ENCODE results near the gene ACTR1A.

ACTR1A gene

DNA sequence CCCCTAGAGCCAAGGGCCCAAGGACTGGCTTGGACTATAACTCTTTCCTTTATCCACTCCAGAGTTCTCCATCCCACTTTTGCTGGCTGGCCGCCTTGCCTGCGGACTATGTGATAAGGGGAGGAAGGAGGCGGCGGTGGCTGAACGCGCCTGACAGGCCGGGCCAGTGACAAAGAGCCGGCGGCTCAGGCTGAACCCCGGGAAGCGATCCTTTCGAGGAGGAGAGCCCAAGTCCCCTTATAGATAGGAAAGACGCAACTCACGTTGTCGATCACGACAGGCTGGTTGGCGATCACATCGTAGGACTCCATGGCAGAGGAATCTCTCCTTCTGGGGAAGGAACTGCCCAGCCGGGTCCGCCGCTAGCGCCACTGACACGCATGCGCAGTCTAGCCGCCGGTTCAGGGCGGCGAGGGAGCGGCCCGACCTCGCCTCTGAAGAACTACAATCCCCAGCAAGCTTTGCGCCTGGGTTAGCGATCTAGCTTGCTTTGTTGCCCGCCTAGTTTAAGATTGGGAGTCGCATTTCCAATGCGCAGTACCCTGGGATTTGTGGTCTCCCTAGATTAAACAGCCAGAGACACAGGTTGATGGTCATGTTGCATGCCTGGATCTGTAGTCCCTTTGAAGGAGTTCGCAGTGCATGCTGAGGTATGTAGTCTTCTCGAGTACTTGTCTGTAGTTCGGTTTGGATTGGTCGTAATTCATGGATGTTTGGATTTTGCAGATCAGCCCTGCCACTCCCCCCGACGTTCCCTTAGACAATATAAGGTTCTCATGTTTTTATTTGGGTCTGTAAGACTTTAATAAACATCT lies at the start of gene ACTR1A:
Gene ACTR1A, minus strand, starts transcription at position 376 of the 815 bp plus-strand sequence. Its CDS starts 65 bp downstream, at position 311.
- Histone ChIP-seq H3K9me3 (ENCODE audit: control insufficient read depth in 1 of 2, low read length in 2 of 2) (no peaks in the 10 kb centered on the region), H3K27ac (ENCODE audit: low read length) (peak within 1 kb of the TSS; percentile 93)

GRCh38 chr10:102550636-102551210 lies 48.2 kb upstream of the ACTR1A start:
- H3K27ac ChIP-seq (ENCODE audit: low read length) = no peak overlapping the region
- H3K4me1 ChIP-seq (ENCODE audit: control insufficient read depth in 1 of 2, insufficient read depth in 2 of 2, low read length in 2 of 2) = peaks cover 0 to 15% of the 10 kb centered on the region in 2 donors
- no peaks in the 10 kb centered on the region for H3K9me3 ChIP-seq (ENCODE audit: control insufficient read depth in 1 of 2, low read length in 2 of 2)
- peaks cover 10 to 17% of the 10 kb centered on the region in 2 donors for H3K36me3 ChIP-seq (ENCODE audit: control insufficient read depth in 1 of 2, insufficient read depth in 2 of 2, low read length in 2 of 2)
- H3K27me3 ChIP-seq (ENCODE audit: low read depth, low read length) = no peaks in the 10 kb centered on the region
- no peak overlapping the region for H3K4me3 ChIP-seq (ENCODE audit: low read depth in 1 of 2, low read length in 2 of 2)

More for the DNA sequence above, at the start of gene ACTR1A:
- Histone ChIP-seq H3K36me3 (ENCODE audit: control insufficient read depth in 1 of 2, insufficient read depth in 2 of 2, low read length in 2 of 2) (peaks cover 0 to 3% of the 10 kb centered on the region in 2 donors), H3K4me1 (ENCODE audit: control insufficient read depth in 1 of 2, insufficient read depth in 2 of 2, low read length in 2 of 2) (peaks cover 5 to 47% of the 10 kb centered on the region in 2 donors), H3K27me3 (ENCODE audit: low read depth, low read length) (no peaks in the 10 kb centered on the region), H3K4me3 (ENCODE audit: low read depth in 1 of 2, low read length in 2 of 2) (peak within 1 kb of the TSS; percentile 93 to 95)

DNA sequence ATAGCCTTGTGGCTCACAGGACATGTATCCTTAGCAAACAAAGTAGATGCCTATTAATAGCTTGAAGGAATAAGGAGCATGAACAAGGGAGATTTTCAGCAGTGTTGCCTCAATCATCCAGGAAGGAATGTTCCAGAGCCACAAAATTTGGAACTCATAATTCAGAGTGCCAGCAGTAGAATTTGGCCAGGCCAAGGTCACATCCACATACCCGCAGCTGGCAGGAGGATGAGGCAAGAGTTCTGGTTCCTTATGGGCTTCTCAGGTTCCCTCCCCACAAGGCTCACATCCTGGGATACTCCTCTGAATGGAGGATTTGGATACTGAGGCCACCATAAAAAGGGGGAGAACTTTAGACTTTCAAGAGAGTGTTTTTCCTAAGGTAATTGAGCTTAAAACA lies 47.0 kb upstream of the ACTR1A start:
- peaks cover 0 to 15% of the 10 kb centered on the region in 2 donors for H3K4me1 ChIP-seq (ENCODE audit: control insufficient read depth in 1 of 2, insufficient read depth in 2 of 2, low read length in 2 of 2)
- no peak overlapping the region for H3K27ac ChIP-seq (ENCODE audit: low read length)
- no peaks in the 10 kb centered on the region for H3K27me3 ChIP-seq (ENCODE audit: low read depth, low read length)
- H3K9me3 ChIP-seq (ENCODE audit: control insufficient read depth in 1 of 2, low read length in 2 of 2) = no peaks in the 10 kb centered on the region
- H3K36me3 ChIP-seq (ENCODE audit: control insufficient read depth in 1 of 2, insufficient read depth in 2 of 2, low read length in 2 of 2) = peaks cover 10 to 17% of the 10 kb centered on the region in 2 donors
- no peak overlapping the region for H3K4me3 ChIP-seq (ENCODE audit: low read depth in 1 of 2, low read length in 2 of 2)

DNA sequence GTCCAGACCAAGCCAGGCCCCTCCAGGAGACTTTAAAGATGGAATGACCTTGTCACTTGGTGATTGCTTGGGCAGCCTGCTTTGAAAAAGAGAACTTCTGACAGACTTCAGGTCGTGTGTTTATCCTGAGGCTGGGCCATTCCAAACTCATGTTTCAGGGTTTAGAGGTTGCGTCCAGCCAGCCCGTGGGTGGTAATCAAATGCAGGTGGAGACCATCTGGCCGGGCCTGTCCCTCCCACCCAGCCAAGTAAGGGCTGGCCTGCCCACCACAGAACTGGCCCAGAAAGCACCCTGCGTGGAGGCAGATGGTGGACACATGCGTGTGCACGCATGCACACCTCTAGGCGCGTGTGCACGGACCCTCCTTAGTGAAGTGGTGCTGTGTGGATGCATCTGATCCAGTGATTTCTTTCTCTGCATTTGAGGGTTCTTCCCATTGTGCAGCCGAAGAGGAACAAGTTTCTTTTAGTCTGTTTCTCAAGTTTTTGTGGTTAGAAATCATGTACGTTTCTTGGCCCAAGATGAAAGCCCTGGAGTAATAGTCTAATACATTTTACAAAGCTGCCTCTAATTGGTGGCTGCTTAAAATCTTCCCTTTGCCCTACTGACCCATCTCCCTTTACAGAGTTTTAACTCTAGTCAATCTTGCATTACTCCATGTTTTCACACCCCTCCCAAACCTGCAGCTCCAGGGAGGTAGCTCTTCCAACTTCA lies 44.3 kb upstream of the ACTR1A start:
- Histone ChIP-seq H3K27ac (ENCODE audit: low read length) (no peak overlapping the region), H3K27me3 (ENCODE audit: low read depth, low read length) (no peaks in the 10 kb centered on the region), H3K36me3 (ENCODE audit: control insufficient read depth in 1 of 2, insufficient read depth in 2 of 2, low read length in 2 of 2) (peaks cover 10 to 13% of the 10 kb centered on the region in 2 donors), H3K4me3 (ENCODE audit: low read depth in 1 of 2, low read length in 2 of 2) (no peak overlapping the region), H3K4me1 (ENCODE audit: control insufficient read depth in 1 of 2, insufficient read depth in 2 of 2, low read length in 2 of 2) (peaks cover 0 to 15% of the 10 kb centered on the region in 2 donors), H3K9me3 (ENCODE audit: control insufficient read depth in 1 of 2, low read length in 2 of 2) (no peaks in the 10 kb centered on the region)

GRCh38 chr10:102545997-102546396 lies 43.5 kb upstream of the ACTR1A start:
- H3K9me3 ChIP-seq (ENCODE audit: control insufficient read depth in 1 of 2, low read length in 2 of 2) = no peaks in the 10 kb centered on the region
- H3K36me3 ChIP-seq (ENCODE audit: control insufficient read depth in 1 of 2, insufficient read depth in 2 of 2, low read length in 2 of 2) = peaks cover 10 to 11% of the 10 kb centered on the region in 2 donors
- no peak overlapping the region for H3K4me3 ChIP-seq (ENCODE audit: low read depth in 1 of 2, low read length in 2 of 2)
- H3K4me1 ChIP-seq (ENCODE audit: control insufficient read depth in 1 of 2, insufficient read depth in 2 of 2, low read length in 2 of 2) = peaks cover 0 to 15% of the 10 kb centered on the region in 2 donors
- no peak overlapping the region for H3K27ac ChIP-seq (ENCODE audit: low read length)
- no peaks in the 10 kb centered on the region for H3K27me3 ChIP-seq (ENCODE audit: low read depth, low read length)

DNA sequence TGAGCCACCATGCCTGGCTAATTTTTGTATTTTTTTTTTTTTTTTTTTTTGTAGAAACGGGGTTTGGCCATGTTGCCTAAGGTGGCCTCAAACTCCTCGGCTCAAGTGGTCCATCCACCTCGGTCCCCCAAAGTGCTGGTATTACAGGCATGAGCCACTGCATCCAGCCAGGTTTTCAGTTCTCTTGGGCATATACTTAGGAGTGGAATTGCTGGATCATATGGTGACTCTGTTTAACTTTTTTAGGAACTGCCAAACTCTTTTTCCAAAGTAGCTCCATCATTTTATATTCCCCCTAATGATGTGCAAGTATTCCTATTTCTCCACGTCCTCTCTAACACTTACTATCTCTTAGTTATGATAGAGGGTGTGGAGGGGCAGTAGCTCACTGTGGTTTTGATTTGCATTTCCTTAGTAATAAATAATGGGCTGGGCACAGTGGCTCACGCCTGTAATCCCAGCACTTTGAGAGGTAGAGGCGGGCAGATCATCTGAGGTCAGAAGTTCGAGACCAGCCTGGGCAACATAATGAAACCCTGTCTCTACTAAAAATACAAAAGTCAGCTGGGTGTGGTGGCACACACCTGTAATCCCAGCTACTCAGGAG lies 42.9 kb upstream of the ACTR1A start:
- no peaks in the 10 kb centered on the region for H3K9me3 ChIP-seq (ENCODE audit: control insufficient read depth in 1 of 2, low read length in 2 of 2)
- H3K27me3 ChIP-seq (ENCODE audit: low read depth, low read length) = no peaks in the 10 kb centered on the region
- no peak overlapping the region for H3K4me3 ChIP-seq (ENCODE audit: low read depth in 1 of 2, low read length in 2 of 2)
- H3K27ac ChIP-seq (ENCODE audit: low read length) = no peak overlapping the region
- peaks cover 5 to 7% of the 10 kb centered on the region in 2 donors for H3K36me3 ChIP-seq (ENCODE audit: control insufficient read depth in 1 of 2, insufficient read depth in 2 of 2, low read length in 2 of 2)
- peaks cover 0 to 15% of the 10 kb centered on the region in 2 donors for H3K4me1 ChIP-seq (ENCODE audit: control insufficient read depth in 1 of 2, insufficient read depth in 2 of 2, low read length in 2 of 2)

DNA sequence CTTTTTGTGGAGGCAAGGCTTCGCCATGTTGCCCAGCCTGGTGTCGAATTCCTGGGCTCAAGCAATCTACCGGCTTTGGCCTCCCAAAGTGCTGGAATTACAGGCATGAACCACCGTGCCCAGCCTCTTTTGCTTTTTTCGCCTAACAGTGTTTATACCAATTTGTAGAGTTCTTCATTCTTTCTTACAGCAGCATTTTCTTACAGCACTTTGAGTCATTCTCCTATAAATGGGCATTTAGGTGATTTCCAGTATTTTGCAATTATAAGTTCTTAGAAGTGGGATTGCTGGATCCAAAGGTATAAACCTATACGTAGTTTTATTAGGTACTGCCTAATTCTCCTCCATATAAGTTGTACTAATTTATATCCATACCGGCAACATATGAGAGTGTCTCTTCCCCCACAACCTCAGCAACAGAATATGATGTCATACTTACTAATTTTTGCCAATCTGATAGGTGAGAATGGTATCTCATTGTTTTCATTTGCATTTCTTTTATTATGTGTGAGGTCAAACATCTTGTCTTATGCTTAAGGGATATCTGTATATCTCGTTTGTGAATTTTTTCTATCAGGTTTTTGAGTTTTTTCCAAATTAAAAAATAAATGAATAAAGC lies 40.4 kb upstream of the ACTR1A start:
- H3K27ac ChIP-seq (ENCODE audit: low read length) = no peak overlapping the region
- H3K27me3 ChIP-seq (ENCODE audit: low read depth, low read length) = no peaks in the 10 kb centered on the region
- H3K4me1 ChIP-seq (ENCODE audit: control insufficient read depth in 1 of 2, insufficient read depth in 2 of 2, low read length in 2 of 2) = peaks cover 0 to 15% of the 10 kb centered on the region in 2 donors
- H3K4me3 ChIP-seq (ENCODE audit: low read depth in 1 of 2, low read length in 2 of 2) = no peak overlapping the region
- H3K36me3 ChIP-seq (ENCODE audit: control insufficient read depth in 1 of 2, insufficient read depth in 2 of 2, low read length in 2 of 2) = no peaks in the 10 kb centered on the region
- H3K9me3 ChIP-seq (ENCODE audit: control insufficient read depth in 1 of 2, low read length in 2 of 2) = no peaks in the 10 kb centered on the region

DNA sequence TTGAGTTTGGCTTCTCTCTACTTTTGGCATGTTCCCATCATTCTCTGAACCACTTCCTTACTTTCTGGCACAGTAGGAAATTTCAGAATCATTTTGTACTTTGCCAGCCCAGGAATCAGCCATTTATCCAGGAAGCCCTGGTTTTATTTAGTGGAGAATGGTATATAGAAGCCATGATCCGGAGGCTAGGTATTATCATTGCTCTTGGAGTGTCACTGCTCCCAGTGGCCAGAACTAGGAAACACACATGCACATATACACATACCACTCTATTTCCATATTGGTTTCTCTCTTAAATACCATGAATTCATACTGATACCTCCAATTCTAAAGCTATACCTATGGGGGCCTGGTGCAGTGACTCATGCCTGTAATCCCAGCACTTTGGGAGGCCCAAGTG lies 37.5 kb upstream of the ACTR1A start:
- H3K36me3 ChIP-seq (ENCODE audit: control insufficient read depth in 1 of 2, insufficient read depth in 2 of 2, low read length in 2 of 2) = no peaks in the 10 kb centered on the region
- no peak overlapping the region for H3K4me3 ChIP-seq (ENCODE audit: low read depth in 1 of 2, low read length in 2 of 2)
- H3K9me3 ChIP-seq (ENCODE audit: control insufficient read depth in 1 of 2, low read length in 2 of 2) = no peaks in the 10 kb centered on the region
- H3K27me3 ChIP-seq (ENCODE audit: low read depth, low read length) = no peaks in the 10 kb centered on the region
- H3K4me1 ChIP-seq (ENCODE audit: control insufficient read depth in 1 of 2, insufficient read depth in 2 of 2, low read length in 2 of 2) = no peaks in the 10 kb centered on the region
- H3K27ac ChIP-seq (ENCODE audit: low read length) = no peak overlapping the region

DNA sequence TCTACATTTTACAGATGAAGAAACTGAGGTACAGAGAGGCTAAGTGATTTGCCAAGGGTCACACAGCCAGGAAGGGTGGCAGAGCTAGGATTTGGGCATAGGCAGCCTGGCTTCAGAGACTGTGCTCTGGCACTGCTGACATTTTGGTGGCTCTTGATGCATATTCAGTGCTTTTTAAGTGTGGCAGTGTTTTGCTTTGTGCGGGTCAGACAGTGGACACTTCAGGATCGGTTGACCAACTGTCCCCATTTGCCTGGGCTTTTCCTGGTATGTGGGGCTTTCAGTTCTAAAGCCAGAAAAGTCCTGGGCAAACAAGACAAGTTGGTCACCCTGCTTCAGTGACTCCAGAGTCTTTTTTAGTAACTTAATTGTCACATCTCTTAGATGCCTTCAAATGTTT lies 36.3 kb upstream of the ACTR1A start:
- no peaks in the 10 kb centered on the region for H3K4me1 ChIP-seq (ENCODE audit: control insufficient read depth in 1 of 2, insufficient read depth in 2 of 2, low read length in 2 of 2)
- H3K27me3 ChIP-seq (ENCODE audit: low read depth, low read length) = no peaks in the 10 kb centered on the region
- no peaks in the 10 kb centered on the region for H3K9me3 ChIP-seq (ENCODE audit: control insufficient read depth in 1 of 2, low read length in 2 of 2)
- H3K36me3 ChIP-seq (ENCODE audit: control insufficient read depth in 1 of 2, insufficient read depth in 2 of 2, low read length in 2 of 2) = peaks cover 0 to 4% of the 10 kb centered on the region in 2 donors
- no peak overlapping the region for H3K4me3 ChIP-seq (ENCODE audit: low read depth in 1 of 2, low read length in 2 of 2)
- no peak overlapping the region for H3K27ac ChIP-seq (ENCODE audit: low read length)

GRCh38 chr10:102537948-102538347 lies 35.4 kb upstream of the ACTR1A start:
- peaks cover 0 to 4% of the 10 kb centered on the region in 2 donors for H3K36me3 ChIP-seq (ENCODE audit: control insufficient read depth in 1 of 2, insufficient read depth in 2 of 2, low read length in 2 of 2)
- H3K4me1 ChIP-seq (ENCODE audit: control insufficient read depth in 1 of 2, insufficient read depth in 2 of 2, low read length in 2 of 2) = no peaks in the 10 kb centered on the region
- H3K9me3 ChIP-seq (ENCODE audit: control insufficient read depth in 1 of 2, low read length in 2 of 2) = no peaks in the 10 kb centered on the region
- no peak overlapping the region for H3K4me3 ChIP-seq (ENCODE audit: low read depth in 1 of 2, low read length in 2 of 2)
- H3K27me3 ChIP-seq (ENCODE audit: low read depth, low read length) = no peaks in the 10 kb centered on the region
- H3K27ac ChIP-seq (ENCODE audit: low read length) = no peak overlapping the region
